ENCODE measurements around the gene STK38L. TPM values are rescaled to one million over a fixed set of nuclear protein-coding genes. Genes with fewer than 3 reads are reported as not detected.

STK38L gene
- polyA plus RNA-seq (2011; rRNA removed): 24.2 and 32.2 TPM in 2 replicates
- polyA plus RNA-seq (2012; cell fraction: cytosol; rRNA removed): 3.6 and 4.2 TPM in 2 replicates
- 1.9 and 3.4 TPM in 2 replicates for polyA plus RNA-seq (2012; cell fraction: nucleus; rRNA removed)
- 13.9 to 17.3 TPM (median 16.3 TPM) in 3 replicates for polyA plus RNA-seq (2017; fragmentation: RNase III; extraction: RNeasy Plus Mini Kit Qiagen cat#74134 plus additional on column Dnase treatment)
- 7.5 and 8.0 TPM in 2 replicates for polyA minus RNA-seq (2011; rRNA and poly(A)+ RNA removed)

DNA sequence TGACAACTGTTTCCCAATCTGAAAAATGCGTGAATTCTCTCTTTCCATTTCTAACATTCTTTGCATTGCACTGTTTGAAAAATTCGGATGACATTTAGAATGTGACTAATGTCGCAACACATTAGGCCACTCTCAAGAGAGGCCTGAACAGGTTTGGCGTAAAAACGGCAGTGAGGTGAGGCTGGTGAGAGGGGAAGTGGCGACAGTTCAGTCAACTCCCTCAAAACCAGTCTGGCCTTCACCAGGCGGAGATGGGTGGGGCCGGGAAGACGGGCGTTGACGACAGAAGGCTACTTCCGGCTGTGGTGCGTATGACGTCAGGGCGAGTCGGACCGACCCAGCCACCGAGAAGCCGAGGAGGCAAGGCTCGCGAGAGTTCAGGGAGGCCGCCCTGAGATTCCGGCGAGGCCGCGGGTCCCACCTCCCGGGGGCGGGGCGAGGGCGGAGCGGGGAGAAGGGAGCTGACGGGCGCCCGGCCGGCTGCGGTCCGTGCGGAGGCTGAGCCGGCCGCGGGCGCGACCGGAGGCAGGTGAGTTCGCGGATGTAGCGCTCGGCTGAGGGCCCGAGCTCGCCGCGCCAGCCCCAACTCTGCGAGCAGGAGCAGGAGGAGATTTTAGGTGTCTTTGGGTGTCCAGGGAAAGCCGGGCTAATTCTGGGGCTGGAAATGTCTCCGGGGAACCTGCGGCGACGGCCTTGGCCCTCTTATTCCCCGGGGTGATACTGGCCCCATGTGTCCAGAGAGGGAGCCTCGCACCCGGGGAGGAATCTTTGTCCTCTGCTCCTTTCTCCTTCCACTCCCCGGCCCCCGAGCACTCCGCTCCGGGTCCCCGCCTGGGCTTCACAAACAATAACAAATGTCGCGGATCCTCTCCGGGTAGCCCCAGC lies at the start of gene STK38L:
TSS of gene STK38L (plus strand) at position 483 of the 885 bp plus-strand sequence. CDS start 53,435 bp downstream, outside the sequence.
- ATAC-seq (peak; percentile 98 to 100), FAIRE-seq (peak; percentile 65), DNase-seq (ENCODE audit: low read depth in 1 of 2, low spot score in 1 of 2) (peak; percentile 87 to 99)
- peak within 1 kb of the TSS; percentile 83 for H3K4me3 ChIP-seq
- peaks cover 5% of the 10 kb centered on the region; the same call in 1 of the 3 replicates for H3K9me3 ChIP-seq
- H3K27ac ChIP-seq: peak within 1 kb of the TSS; percentile 78 to 89
- 10% methylated on average over 48 of the region's 69 CpGs for WGBS (ENCODE audit: missing lambda C conversion rate)
- H3K4me1 ChIP-seq: peaks cover 11% of the 10 kb centered on the region
- CTCF ChIA-PET: interaction anchor here (0.7 to 2.1 kb wide), 23 partner anchors 9 to 836 kb away, joined by 3 to 14 read pairs (median 3); partner anchors contain the start of gene TM7SF3
- POLR2A ChIA-PET: interaction anchor here (0.8 to 2.6 kb wide), 11 partner anchors 10 to 230 kb away, joined by 3 to 18 read pairs (median 4); partner anchors contain the start of genes MED21 and TM7SF3
- H3K4me2 ChIP-seq: peak within 1 kb of the TSS; percentile 77
- TF ChIP-seq, protein P1, sequence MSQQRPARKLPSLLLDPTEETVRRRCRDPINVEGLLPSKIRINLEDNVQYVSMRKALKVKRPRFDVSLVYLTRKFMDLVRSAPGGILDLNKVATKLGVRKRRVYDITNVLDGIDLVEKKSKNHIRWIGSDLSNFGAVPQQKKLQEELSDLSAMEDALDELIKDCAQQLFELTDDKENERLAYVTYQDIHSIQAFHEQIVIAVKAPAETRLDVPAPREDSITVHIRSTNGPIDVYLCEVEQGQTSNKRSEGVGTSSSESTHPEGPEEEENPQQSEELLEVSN (IDR thresholded peaks at IDR 0.05; ENCODE audit: borderline replicate concordance, low read depth): no peak
- TF ChIP-seq POLR2AphosphoS2 (conservative IDR thresholded peaks at IDR 0.05; ENCODE audit: low read length) (no peak), SREBF2 (IDR thresholded peaks at IDR 0.05) (no peak), RCOR1 (IDR thresholded peaks at IDR 0.05; ENCODE audit: low read depth, low read length) (no peak), KDM1A (IDR thresholded peaks at IDR 0.05; ENCODE audit: low read depth) (no peak), NFE2L2 (conservative IDR thresholded peaks at IDR 0.05; ENCODE audit: low read length) (no peak), TP53 (CRISPR knock-in tag; IDR thresholded peaks at IDR 0.05) (no peak), RARB (CRISPR knock-in tag; IDR thresholded peaks at IDR 0.05) (no peak), RAD21 (conservative IDR thresholded peaks at IDR 0.05 in 1 of 2, IDR thresholded peaks at IDR 0.05 in 1 of 2) (peak; percentile 58 to 74), POLR2A (IDR thresholded peaks at IDR 0.05; ENCODE audit: low read length) (peak; percentile 95), ZNF302 (CRISPR knock-in tag; IDR thresholded peaks at IDR 0.05) (no peak), RFX5 (IDR thresholded peaks at IDR 0.05) (no peak), FOSB (CRISPR knock-in tag; IDR thresholded peaks at IDR 0.05) (0 out of 2 replicates have a peak, but pooled peaks have one; percentile 62), CHD4 (IDR thresholded peaks at IDR 0.05; ENCODE audit: borderline replicate concordance) (no peak), ZSCAN20 (CRISPR knock-in tag; IDR thresholded peaks at IDR 0.05) (0 out of 2 replicates have a peak, but pooled peaks have one; percentile 40), FOXS1 (CRISPR knock-in tag; IDR thresholded peaks at IDR 0.05) (0 out of 2 replicates have a peak, but pooled peaks have one; percentile 40), KDM5A (IDR thresholded peaks at IDR 0.05) (0 out of 2 replicates have a peak, but pooled peaks have one; percentile 36), HOXB5 (CRISPR knock-in tag; IDR thresholded peaks at IDR 0.05) (peak; percentile 30; the same call in 1 of the 2 replicates), USF2 (IDR thresholded peaks at IDR 0.05) (no peak), GATA3 (IDR thresholded peaks at IDR 0.05; ENCODE audit: borderline replicate concordance) (no peak; the same call in 1 of the 2 replicates), FOSL2 (IDR thresholded peaks at IDR 0.05) (no peak), FOSL2 (CRISPR knock-in tag; IDR thresholded peaks at IDR 0.05) (0 out of 2 replicates have a peak, but pooled peaks have one; percentile 3), PHF8 (IDR thresholded peaks at IDR 0.05; ENCODE audit: borderline replicate concordance, low read depth) (peak; percentile 97), HOXA7 (CRISPR knock-in tag; IDR thresholded peaks at IDR 0.05) (peak; percentile 64; the same call in 1 of the 2 replicates), JUN (IDR thresholded peaks at IDR 0.05) (peak; percentile 33 to 81; a peak in 3 of 5 replicates), TFCP2L1 (CRISPR knock-in tag; IDR thresholded peaks at IDR 0.05) (no peak), ZC3H11A (IDR thresholded peaks at IDR 0.05) (no peak)
- TF ChIP-seq, protein P2, sequence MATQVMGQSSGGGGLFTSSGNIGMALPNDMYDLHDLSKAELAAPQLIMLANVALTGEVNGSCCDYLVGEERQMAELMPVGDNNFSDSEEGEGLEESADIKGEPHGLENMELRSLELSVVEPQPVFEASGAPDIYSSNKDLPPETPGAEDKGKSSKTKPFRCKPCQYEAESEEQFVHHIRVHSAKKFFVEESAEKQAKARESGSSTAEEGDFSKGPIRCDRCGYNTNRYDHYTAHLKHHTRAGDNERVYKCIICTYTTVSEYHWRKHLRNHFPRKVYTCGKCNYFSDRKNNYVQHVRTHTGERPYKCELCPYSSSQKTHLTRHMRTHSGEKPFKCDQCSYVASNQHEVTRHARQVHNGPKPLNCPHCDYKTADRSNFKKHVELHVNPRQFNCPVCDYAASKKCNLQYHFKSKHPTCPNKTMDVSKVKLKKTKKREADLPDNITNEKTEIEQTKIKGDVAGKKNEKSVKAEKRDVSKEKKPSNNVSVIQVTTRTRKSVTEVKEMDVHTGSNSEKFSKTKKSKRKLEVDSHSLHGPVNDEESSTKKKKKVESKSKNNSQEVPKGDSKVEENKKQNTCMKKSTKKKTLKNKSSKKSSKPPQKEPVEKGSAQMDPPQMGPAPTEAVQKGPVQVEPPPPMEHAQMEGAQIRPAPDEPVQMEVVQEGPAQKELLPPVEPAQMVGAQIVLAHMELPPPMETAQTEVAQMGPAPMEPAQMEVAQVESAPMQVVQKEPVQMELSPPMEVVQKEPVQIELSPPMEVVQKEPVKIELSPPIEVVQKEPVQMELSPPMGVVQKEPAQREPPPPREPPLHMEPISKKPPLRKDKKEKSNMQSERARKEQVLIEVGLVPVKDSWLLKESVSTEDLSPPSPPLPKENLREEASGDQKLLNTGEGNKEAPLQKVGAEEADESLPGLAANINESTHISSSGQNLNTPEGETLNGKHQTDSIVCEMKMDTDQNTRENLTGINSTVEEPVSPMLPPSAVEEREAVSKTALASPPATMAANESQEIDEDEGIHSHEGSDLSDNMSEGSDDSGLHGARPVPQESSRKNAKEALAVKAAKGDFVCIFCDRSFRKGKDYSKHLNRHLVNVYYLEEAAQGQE (IDR thresholded peaks at IDR 0.05): peak; percentile 80
- TF ChIP-seq, protein P3, sequence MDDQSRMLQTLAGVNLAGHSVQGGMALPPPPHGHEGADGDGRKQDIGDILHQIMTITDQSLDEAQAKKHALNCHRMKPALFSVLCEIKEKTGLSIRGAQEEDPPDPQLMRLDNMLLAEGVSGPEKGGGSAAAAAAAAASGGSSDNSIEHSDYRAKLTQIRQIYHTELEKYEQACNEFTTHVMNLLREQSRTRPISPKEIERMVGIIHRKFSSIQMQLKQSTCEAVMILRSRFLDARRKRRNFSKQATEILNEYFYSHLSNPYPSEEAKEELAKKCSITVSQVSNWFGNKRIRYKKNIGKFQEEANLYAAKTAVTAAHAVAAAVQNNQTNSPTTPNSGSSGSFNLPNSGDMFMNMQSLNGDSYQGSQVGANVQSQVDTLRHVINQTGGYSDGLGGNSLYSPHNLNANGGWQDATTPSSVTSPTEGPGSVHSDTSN (IDR thresholded peaks at IDR 0.05): no peak
- TF ChIP-seq, protein P4, sequence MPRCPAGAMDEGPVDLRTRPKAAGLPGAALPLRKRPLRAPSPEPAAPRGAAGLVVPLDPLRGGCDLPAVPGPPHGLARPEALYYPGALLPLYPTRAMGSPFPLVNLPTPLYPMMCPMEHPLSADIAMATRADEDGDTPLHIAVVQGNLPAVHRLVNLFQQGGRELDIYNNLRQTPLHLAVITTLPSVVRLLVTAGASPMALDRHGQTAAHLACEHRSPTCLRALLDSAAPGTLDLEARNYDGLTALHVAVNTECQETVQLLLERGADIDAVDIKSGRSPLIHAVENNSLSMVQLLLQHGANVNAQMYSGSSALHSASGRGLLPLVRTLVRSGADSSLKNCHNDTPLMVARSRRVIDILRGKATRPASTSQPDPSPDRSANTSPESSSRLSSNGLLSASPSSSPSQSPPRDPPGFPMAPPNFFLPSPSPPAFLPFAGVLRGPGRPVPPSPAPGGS (IDR thresholded peaks at IDR 0.05): peak; percentile 68; the same call in 1 of the 3 replicates
- TF ChIP-seq, protein P5, sequence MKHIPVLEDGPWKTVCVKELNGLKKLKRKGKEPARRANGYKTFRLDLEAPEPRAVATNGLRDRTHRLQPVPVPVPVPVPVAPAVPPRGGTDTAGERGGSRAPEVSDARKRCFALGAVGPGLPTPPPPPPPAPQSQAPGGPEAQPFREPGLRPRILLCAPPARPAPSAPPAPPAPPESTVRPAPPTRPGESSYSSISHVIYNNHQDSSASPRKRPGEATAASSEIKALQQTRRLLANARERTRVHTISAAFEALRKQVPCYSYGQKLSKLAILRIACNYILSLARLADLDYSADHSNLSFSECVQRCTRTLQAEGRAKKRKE (CRISPR knock-in tag; IDR thresholded peaks at IDR 0.05; ENCODE audit: low read depth): no peak

Measured in A549 (cell line).